T-cell (primary cell): ENCODE data around the gene BIN2. TPM values are rescaled to one million over a fixed set of nuclear protein-coding genes. Genes with fewer than 3 reads are reported as not detected.
"Not testable (repeated sequence)": the region's sequence is repeated elsewhere in the genome, so short reads cannot be mapped to it uniquely, and the experiment has no call there.

Experiments used
- ATAC-seq, 4 experiments: fragments of 200-7000 bp in 3 of 4; fragments of 150-1000 bp in 1 of 4; cut with Tn5 transposase; replicated peaks in 1 of 4; 1 replicate in 3 of 4; 2 replicates in 1 of 4; pipeline ENCODE4 v1.10.0; 2021; ENCODE audit warnings: moderate library complexity in 3 of 4, mild to moderate bottlenecking in 2 of 4, moderate number of reproducible peaks in 1 of 4
- CTCF ChIA-PET, 2 donors: fragments of 300-600 bp; sonication (Branson Sonifier 250); formaldehyde crosslinking; loops; one replicate each; lab custom pipeline; 2022; ENCODE audit warnings: antibody characterized with exemption in 2 of 2; lab: Charles Lee
- POLR2A ChIA-PET, 2 donors: fragments of 300-600 bp; sonication (Branson Sonifier 250); formaldehyde crosslinking; loops; one replicate each; lab custom pipeline; 2022; ENCODE audit warnings: antibody characterized with exemption in 2 of 2; lab: Charles Lee
- DNase-seq, 35 experiments: peaks; one replicate each; pipeline versions ENCODE4 v3.0.0 to v3.0.0-alpha.2; 2013 to 2023
- H3K27ac ChIP-seq: one replicate; pipeline ENCODE4 v1.5.1; 2013; ENCODE audit warnings: low read length
- H3K27me3 ChIP-seq, 2 experiments: replicated peaks in 1 of 2; 1 replicate in 1 of 2; 2 replicates in 1 of 2; pipeline versions ENCODE4 v1.6.1 to v1.7.0; 2013; ENCODE audit warnings: low read length in 1 of 2, mixed read lengths in 1 of 2; ENCODE audit not compliant: control insufficient read depth in 2 of 2, insufficient read depth in 2 of 2; ENCODE audit errors: extremely low read depth in 1 of 2
- H3K36me3 ChIP-seq, 2 donors: 1 replicate in 1 of 2; 2 replicates in 1 of 2; pipeline versions ENCODE4 v1.6.1 to v1.7.0; 2013; ENCODE audit warnings: low read length in 1 of 2; ENCODE audit not compliant: control insufficient read depth in 2 of 2, insufficient read depth in 1 of 2; ENCODE audit errors: extremely low read depth in 1 of 2
- H3K4me1 ChIP-seq, 2 experiments: 1 replicate in 1 of 2; 2 replicates in 1 of 2; pipeline versions ENCODE4 v1.6.1 to v1.7.0; 2013; ENCODE audit warnings: low read length in 2 of 2, mixed read lengths in 1 of 2; ENCODE audit not compliant: insufficient read depth in 2 of 2, control insufficient read depth in 1 of 2; ENCODE audit errors: extremely low read depth in 1 of 2
- H3K4me3 ChIP-seq, 2 donors: 1 replicate in 1 of 2; 2 replicates in 1 of 2; pipeline versions ENCODE4 v1.5.1 to v1.7.0; 2013; ENCODE audit warnings: mild to moderate bottlenecking in 2 of 2, low read length in 1 of 2, moderate library complexity in 1 of 2; ENCODE audit not compliant: control insufficient read depth in 1 of 2; ENCODE audit errors: extremely low read depth in 1 of 2
- H3K9me3 ChIP-seq: 2 replicates; pipeline ENCODE4 v1.7.0; 2013
- H3K27ac Mint-ChIP-seq, 2 donors: one replicate each; pipeline ENCODE4 v1.8.0; 2020 to 2021; ENCODE audit warnings: mild to moderate bottlenecking in 2 of 2, mixed read lengths in 2 of 2
- H3K27me3 Mint-ChIP-seq, 2 donors: one replicate each; pipeline ENCODE4 v1.8.0; 2021 to 2022; ENCODE audit warnings: mixed read lengths in 2 of 2
- H3K36me3 Mint-ChIP-seq: one replicate; pipeline ENCODE4 v1.8.0; 2021; ENCODE audit warnings: mixed read lengths
- H3K4me1 Mint-ChIP-seq, 3 donors: one replicate each; pipeline ENCODE4 v1.8.0; 2020 to 2022; ENCODE audit warnings: mixed read lengths in 3 of 3, mild to moderate bottlenecking in 1 of 3
- H3K4me3 Mint-ChIP-seq, 3 donors: one replicate each; pipeline ENCODE4 v1.8.0; 2020 to 2022; ENCODE audit warnings: mild to moderate bottlenecking in 3 of 3, mixed read lengths in 3 of 3, moderate library complexity in 3 of 3
- H3K9me3 Mint-ChIP-seq, 3 donors: one replicate each; pipeline ENCODE4 v1.8.0; 2020 to 2022; ENCODE audit warnings: mixed read lengths in 3 of 3
- WGBS: methylation state at CpG from one replicate; pipeline ENCODE4 v1.1.5; 2013; ENCODE audit warnings: missing lambda C conversion rate; ENCODE audit not compliant: insufficient coverage; 5-methylcytosine and 5-hydroxymethylcytosine counted together
- total RNA-seq, 35 experiments: library from RNA in 6 of 35; stranded (reverse) in 6 of 35; fragments of 120-200 nt in 1 of 35; gene quantifications; one replicate each; pipeline versions ENCODE4 v1.2.1 to v1.2.4 and lab custom pipeline; 2013 to 2026

The BIN2 gene
- total RNA-seq, 5 donors from 2014 or later (not counting 1 experiment from before 2014, with no cell fraction given): 196 to 240 (median 202) TPM

DNA sequence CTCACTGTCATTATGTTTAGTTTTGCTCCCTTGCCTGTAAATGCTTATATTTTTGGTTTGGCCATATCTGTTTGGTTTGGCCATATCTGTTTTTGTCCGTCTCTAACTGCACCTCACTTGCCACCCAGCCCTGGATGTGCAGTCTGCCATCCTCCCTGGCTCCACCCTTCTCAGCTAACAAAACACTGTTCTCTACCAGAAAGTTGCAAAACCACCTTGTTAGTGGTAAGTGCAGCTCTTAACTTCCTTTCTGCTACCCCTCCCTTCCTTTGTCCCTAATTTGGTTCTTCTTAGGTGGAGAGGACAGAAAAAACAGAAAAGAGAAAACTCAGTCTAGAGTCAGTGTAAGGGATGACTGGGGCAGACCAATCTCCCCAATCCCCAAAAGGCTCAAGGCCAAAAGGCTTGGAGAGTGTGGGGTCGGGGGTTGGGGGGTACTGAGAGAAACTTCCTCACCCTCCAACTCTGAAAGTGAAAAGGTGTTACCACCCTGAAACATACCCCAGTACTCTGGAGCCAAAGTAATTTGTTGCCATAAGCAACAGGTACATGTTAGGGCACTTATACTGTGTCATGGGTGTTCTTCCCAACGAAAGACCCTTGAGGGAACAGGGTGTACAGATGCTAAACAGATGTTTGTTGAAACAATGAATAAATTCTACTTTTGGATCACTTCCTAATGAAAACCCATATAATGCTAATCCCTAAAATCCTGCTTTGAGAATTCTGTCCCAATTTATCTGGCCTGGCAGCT, 5.0 kb downstream of the BIN2 start:
- no CpG with 5 or more reads among the region's 3 CpGs for WGBS
- H3K9me3 ChIP-seq: no peaks in the 10 kb centered on the region
- ChIA-PET POLR2A (interaction anchor here (0.5 to 2.1 kb wide), 7 partner anchors 8 to 258 kb away, joined by 3 to 6 read pairs (median 5); partner anchors contain the start of gene DAZAP2 (in 1 of the 2)), CTCF (interaction anchor here (0.6 to 2.4 kb wide), 9 partner anchors 11 to 101 kb away, joined by 3 to 16 read pairs (median 3); partner anchors contain the start of gene POU6F1 (in 1 of the 2))
- no peaks in the 10 kb centered on the region for H3K27me3 ChIP-seq
- Mint-ChIP-seq H3K27me3 (no peaks in the 10 kb centered on the region), H3K4me3 (peak overlapping the region; percentile 76 to 96 (median 79)), H3K36me3 (peaks cover 39% of the 10 kb centered on the region), H3K9me3 (no peaks in the 10 kb centered on the region), H3K4me1 (peaks cover 82 to 84% (median 83%) of the 10 kb centered on the region in 3 donors), H3K27ac (peak overlapping the region; percentile 98)
- H3K4me1 ChIP-seq: peaks cover 44 to 83% of the 10 kb centered on the region in 2 experiments
- peak overlapping the region; percentile 93 for H3K27ac ChIP-seq
- DNase-seq (peak; percentile 18 to 81 (median 54)), ATAC-seq (peak; percentile 85 to 89 (median 88))
- H3K36me3 ChIP-seq: peaks cover 0 to 28% of the 10 kb centered on the region in 2 donors
- peak overlapping the region; percentile 31 to 35 for H3K4me3 ChIP-seq

DNA sequence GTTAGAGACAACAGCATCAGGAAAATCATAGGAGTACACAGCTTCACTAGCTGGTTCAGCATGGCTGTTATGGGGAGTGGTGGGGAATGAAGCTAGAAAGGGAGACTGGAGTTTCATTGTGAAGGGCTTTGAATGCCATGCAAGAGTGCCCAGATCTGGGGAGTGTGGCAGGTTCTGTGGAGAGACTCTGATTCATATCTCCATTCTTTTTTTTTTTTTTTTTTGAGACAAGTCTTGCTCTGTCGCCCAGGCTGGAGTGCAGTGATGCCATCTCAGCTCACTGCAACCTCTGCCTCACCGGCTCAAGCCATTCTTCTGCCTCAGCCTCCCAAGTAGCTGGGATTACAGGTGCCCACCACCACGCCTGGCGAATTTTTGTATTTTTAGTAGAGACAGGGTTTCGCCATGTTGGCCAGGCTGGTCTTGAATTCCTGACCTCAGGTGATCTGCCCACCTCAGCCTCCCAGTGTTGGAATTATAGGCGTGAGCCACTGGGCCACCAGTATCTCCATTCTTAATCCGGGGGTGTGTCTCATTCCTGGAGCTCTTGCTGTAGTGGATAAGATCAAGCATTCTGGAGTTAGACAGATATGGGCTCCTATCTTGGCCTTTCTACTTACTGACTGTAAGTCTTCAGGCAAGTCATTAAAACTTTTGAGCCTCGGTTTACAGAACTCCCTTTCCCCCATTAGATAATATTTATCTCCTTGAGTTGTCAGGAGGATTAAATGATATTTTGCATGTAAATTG, 5.7 kb downstream of the BIN2 start:
- Histone ChIP-seq H3K27ac (peak overlapping the region; percentile 93), H3K4me3 (peak overlapping the region; percentile 31 to 35), H3K4me1 (peaks cover 47 to 83% of the 10 kb centered on the region in 2 experiments), H3K36me3 (peaks cover 0 to 32% of the 10 kb centered on the region in 2 donors)
- H3K4me3 Mint-ChIP-seq: peak overlapping the region; percentile 76 to 96 (median 79)
- not testable (repeated sequence) for H3K27me3 Mint-ChIP-seq, ATAC-seq, H3K9me3 Mint-ChIP-seq, H3K27me3 ChIP-seq, H3K9me3 ChIP-seq
- peaks cover 42% of the 10 kb centered on the region for H3K36me3 Mint-ChIP-seq
- ChIA-PET CTCF (interaction anchor here (0.6 to 2.4 kb wide), 10 partner anchors 12 to 100 kb away, joined by 3 to 16 read pairs (median 3); partner anchors contain the start of gene POU6F1 (in 1 of the 2)), POLR2A (interaction anchor here (0.5 to 2.1 kb wide), 7 partner anchors 9 to 257 kb away, joined by 3 to 6 read pairs (median 5); partner anchors contain the start of gene DAZAP2 (in 1 of the 2))
- H3K4me1 Mint-ChIP-seq: peaks cover 77 to 86% (median 83%) of the 10 kb centered on the region in 3 donors
- peak overlapping the region; percentile 98 for H3K27ac Mint-ChIP-seq
- WGBS: 100% methylated on average over 1 of the region's 8 CpGs
- peak in 2 of 35 experiments; percentile 12 to 23 for DNase-seq

DNA sequence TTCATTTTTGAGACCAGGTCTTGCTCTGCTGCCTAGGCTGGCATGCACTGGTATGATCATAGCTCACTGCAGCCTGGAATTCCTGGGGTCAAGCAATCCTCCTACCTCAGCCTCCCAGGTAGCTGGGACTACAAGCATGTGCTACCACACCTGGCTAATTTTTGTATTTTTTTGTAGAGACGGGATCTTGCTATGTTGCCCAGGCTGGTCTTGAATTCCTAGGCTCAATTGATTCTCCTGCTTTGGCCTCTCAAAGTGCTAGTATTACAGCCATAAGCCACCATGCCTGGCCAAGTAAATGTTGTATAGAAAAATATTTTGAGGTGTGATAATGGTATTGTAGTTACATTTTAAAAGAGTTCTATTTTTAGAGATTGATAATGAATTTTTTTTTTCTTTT, 12.6 kb downstream of the BIN2 start:
- Mint-ChIP-seq H3K4me1 (peaks cover 59 to 81% (median 74%) of the 10 kb centered on the region in 3 donors), H3K27me3 (no peaks in the 10 kb centered on the region), H3K36me3 (peaks cover 50% of the 10 kb centered on the region), H3K27ac (peak overlapping the region; percentile 66 to 82), H3K4me3 (peak overlapping the region in 1 of 3 donors; percentile 30), H3K9me3 (no peaks in the 10 kb centered on the region)
- ChIA-PET CTCF (interaction anchor here (1.4 to 1.5 kb wide), 2 partner anchors 29 to 30 kb away, joined by 5 to 7 read pairs; no protein-coding TSS in a partner anchor), POLR2A (no interaction called here)
- no peak overlapping the region for H3K4me3 ChIP-seq
- no peaks in the 10 kb centered on the region for H3K27me3 ChIP-seq
- ATAC-seq (no peak), DNase-seq (no peak)
- H3K36me3 ChIP-seq: peaks cover 3 to 67% of the 10 kb centered on the region in 2 donors
- no peak overlapping the region for H3K27ac ChIP-seq
- H3K4me1 ChIP-seq: peaks cover 19 to 60% of the 10 kb centered on the region in 2 experiments
- WGBS: 60% methylated on average over 1 of the region's 1 CpG
- no peaks in the 10 kb centered on the region for H3K9me3 ChIP-seq

DNA sequence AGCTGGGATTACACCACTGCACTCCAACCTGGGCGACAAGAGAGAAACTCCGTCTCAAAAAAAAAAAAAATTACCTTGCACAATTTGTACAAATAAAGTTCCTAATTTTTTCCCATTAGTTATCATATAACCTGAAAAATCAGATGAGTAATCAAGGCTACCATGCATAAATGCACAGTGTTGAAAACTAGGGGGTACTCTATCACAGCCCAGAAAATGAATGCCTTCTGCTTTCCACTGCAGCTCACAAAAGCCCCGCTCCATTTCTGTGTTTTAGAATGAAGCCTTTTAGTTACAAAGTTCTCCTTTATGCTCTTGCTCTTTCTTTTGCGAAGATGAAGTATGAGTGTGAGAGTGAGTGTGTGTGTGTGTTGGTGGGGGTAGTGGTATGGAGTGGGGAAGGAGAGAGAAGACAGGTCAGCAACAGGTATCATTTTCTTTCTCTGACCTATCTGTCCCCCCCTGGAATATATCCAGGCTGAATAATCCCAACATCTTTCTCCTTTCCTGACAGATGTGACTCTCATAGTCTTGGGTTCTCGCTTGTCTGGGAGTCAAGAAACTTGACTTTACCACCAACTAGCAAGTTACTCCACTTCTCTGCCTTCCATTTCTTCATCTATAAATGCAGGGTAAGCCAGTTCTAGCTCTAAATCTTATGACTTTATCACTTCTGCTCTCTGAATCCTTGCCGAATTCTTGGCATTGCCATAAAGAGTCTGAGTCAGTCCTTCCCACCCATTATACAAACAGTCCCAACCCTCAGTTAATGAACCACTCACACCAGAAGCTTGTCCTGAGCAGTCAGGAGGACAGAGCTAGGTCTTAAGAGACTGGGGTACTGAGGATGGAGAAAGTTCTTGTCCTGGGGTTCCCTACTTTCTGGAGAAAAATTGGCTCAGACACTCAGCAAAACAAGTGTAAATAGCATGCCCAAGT, 16.1 kb downstream of the BIN2 start:
- peaks cover 4 to 71% of the 10 kb centered on the region in 2 donors for H3K36me3 ChIP-seq
- H3K27me3 ChIP-seq: no peaks in the 10 kb centered on the region
- ChIA-PET CTCF (interaction anchor here (0.6 to 2.4 kb wide), 5 partner anchors 33 to 1928 kb away, joined by 3 to 13 read pairs (median 5); no protein-coding TSS in a partner anchor), POLR2A (no interaction called here)
- DNase-seq (peak in 1 of 35 experiments; percentile 39), ATAC-seq (peak in 3 of 4 experiments; percentile 53 to 73 (median 55))
- peaks cover 62 to 75% (median 69%) of the 10 kb centered on the region in 3 donors for H3K4me1 Mint-ChIP-seq
- H3K4me1 ChIP-seq: peaks cover 9 to 37% of the 10 kb centered on the region in 2 experiments
- H3K27ac ChIP-seq: peak overlapping the region; percentile 11
- 97% methylated on average over 3 of the region's 6 CpGs for WGBS
- H3K27me3 Mint-ChIP-seq: no peaks in the 10 kb centered on the region
- H3K4me3 ChIP-seq: no peak overlapping the region
- peak overlapping the region; percentile 87 to 89 for H3K27ac Mint-ChIP-seq
- no peaks in the 10 kb centered on the region for H3K9me3 ChIP-seq
- H3K9me3 Mint-ChIP-seq: no peaks in the 10 kb centered on the region
- peaks cover 56% of the 10 kb centered on the region for H3K36me3 Mint-ChIP-seq
- H3K4me3 Mint-ChIP-seq: peak overlapping the region in 1 of 3 donors; percentile 6

DNA sequence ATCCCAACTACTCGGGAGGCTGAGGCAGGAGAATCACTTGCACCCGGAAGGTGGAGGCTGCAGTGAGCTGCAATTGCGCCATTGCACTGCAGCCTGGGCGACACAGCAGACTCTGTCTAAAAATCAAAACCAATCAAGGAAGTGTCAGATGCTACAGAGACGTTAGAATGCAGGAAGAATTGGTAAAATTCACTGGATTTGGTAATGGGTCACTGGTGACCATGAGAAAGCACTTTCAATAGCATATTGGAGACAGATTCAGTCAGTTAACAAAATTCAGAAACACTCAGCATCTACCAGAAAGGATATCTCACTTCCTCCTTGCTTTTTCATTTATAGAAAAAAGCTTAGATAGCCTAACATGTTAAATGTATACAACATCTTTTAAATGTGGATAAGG, 17.5 kb downstream of the BIN2 start:
- Mint-ChIP-seq H3K4me1 (peaks cover 59 to 66% (median 62%) of the 10 kb centered on the region in 3 donors), H3K9me3 (no peaks in the 10 kb centered on the region), H3K27ac (peak overlapping the region; percentile 24 to 69), H3K4me3 (no peak overlapping the region), H3K36me3 (peaks cover 59% of the 10 kb centered on the region), H3K27me3 (no peaks in the 10 kb centered on the region)
- peak overlapping the region; percentile 24 for H3K27ac ChIP-seq
- no peak overlapping the region for H3K4me3 ChIP-seq
- no peaks in the 10 kb centered on the region for H3K9me3 ChIP-seq
- ChIA-PET POLR2A (no interaction called here), CTCF (interaction anchor here (0.7 to 2.2 kb wide), 3 partner anchors 15 to 159 kb away, joined by 3 to 12 read pairs (median 10); no protein-coding TSS in a partner anchor)
- WGBS: 100% methylated on average over 1 of the region's 5 CpGs
- DNase-seq: no peak
- no peaks in the 10 kb centered on the region for H3K27me3 ChIP-seq
- peaks cover 12 to 74% of the 10 kb centered on the region in 2 donors for H3K36me3 ChIP-seq
- no peak for ATAC-seq
- H3K4me1 ChIP-seq: peaks cover 9 to 30% of the 10 kb centered on the region in 2 experiments
